ENCODE data around the gene CRTAC1.
"Not testable (repeated sequence)": the region's sequence is repeated elsewhere in the genome, so short reads cannot be mapped to it uniquely, and the experiment has no call there.

CRTAC1 gene

DNA sequence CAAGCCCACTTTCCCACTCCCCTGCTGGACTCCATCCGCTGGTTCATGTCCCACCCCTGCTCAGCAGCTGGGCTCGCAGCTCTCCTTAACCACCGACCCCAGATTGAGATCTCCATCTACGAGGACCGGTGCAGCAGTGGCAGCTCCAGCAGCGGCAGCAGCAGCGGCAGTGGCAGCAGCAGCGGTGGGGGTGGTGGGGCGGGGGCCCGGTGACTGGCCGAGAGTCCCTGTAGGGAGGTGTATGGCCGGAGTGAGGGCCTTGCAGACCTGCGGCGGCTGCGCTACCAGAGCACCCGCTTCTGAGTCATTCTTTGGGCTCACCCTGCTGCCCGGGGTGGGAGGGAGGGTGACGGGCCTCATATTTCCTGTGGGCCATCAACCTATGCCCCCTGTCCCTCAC lies 164.9 kb downstream of the CRTAC1 start:
- FAIRE-seq: no peak

DNA sequence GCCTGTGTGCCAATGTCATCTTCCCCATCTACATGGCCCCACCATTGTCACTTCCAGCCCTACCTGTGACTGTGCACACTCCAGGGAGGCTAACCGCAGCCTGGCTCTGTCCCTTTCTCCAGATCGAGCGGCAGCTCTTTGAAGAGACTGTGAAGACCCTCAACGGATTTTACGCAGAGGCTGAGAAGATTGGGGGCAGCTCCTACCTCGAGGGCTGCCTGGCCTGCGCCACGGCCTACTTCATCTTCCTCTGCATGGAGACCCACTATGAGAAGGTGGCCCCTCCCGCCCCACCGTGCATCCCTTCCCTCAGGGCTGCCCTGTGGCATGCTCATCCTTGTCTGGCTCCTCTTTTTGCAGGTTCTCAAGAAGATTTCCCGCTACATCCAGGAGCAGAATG lies 166.6 kb downstream of the CRTAC1 start:
- FAIRE-seq: no peak

DNA sequence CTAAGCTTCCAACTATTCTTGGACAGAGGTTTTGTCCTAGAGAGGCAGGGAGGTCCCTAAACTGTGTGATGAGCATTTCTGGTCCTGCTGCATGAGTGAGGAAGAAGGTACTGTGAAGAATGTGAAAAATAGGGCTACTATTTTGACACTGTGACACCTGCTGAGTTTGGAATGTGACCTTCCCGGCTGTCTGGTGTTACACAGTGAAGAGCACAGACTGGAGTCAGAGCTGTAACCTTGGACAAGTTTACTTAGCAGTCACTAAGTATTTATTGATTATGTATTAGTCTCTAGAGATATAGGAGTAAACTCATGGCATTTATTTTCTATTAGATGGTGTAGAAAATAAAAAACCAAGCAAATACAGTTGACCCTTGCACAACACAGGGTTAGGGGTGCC lies 168.5 kb downstream of the CRTAC1 start:
- FAIRE-seq: no peak

DNA sequence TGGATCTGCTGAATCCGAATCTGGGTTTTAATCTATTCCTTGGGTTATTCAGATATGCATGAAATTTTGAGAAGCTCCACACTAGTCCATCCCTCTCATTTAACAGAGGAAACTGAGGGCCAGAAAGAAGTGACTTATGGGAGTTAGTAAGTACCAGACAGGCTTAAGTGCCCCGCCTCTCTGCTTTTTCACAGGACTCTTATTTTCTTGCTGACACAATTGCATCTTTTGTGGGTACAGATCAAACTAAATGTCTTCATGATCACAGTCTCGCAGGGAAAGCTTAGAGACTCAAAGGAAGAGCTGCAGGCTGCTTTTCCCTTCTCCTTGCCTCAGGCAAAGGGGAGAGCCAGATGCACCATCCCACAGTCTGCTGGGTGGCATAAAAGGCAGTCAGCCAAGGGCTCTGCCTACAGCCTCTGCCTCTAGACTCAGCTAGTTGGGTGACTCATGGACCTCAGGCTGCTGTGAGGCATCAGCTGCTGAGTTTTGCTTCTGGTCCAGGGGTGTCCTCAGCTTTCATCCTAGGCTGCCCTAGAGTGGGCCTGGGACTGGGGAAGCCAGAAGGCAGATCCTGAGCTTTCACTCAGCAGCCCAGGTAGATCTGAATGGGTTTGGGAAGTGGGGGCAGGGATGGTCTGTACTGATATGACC lies 169.2 kb downstream of the CRTAC1 start:
- FAIRE-seq: peak; percentile 70

DNA sequence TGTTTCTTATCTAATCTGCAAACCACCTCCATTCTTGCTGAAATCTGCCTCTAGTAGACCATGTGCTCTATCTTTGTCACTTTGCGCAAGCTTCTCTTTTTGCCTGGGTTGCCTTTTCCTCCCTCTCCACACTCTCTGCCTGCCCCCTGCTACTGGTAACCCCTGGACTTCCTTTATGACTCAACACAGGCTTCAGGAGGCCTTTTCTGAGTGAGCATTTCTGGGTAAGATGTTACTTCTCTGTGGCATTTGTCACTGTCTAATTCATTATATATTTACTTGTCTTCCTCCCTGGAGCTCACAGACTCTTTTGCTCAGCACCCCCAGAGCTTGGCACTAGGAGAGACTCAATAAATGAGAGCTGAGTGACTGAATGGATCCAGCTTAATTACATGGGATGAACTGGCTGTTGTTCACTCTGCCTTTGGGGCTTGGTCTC lies 172.4 kb downstream of the CRTAC1 start:
- no peak for FAIRE-seq

DNA sequence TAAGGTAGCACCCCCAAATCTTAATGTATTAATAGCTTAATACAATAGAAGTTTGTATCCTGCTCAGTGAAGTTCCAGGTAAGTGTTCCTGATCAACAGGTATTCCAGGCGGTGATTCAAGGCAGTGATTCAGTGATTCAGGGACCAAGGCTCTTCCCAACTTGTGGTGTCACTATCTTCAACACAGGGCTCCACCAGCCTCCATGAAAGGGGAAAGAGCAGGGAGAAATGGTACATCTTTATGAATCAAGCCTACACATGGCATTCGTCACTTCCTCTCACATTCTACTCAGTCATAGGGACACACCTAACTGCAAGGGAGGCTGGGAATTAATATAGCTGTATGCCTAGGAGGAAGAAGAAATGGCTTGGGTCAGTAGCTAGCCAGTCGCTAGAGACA lies 175.7 kb downstream of the CRTAC1 start:
- no peak for FAIRE-seq

DNA sequence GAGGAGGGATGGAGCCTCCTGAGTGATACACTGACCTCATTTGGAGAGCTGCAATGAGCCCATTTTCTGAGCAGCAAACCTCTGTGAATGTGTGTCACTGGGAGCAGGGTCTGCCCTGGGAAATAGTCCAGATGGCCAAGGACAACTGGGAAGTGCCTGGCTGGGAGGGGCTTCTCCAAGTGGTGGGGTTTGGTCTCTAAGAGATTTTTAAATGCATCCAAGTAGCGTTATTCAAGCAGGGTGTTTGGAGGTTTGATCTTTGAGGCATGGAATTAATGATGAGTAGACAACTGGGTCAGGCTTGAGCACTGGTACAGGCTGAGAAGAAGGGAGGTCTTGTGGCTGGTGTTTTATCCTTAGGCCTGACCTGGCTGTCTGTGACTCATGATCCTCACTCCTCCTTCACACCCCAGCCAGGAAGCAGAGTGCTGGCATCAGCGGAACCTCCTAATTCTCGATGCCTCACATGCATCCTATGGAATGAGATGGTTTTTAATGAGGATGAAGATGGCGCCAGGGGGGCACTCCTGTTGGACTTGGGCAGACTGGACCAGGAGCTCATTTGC lies 177.5 kb downstream of the CRTAC1 start:
- no peak for FAIRE-seq

DNA sequence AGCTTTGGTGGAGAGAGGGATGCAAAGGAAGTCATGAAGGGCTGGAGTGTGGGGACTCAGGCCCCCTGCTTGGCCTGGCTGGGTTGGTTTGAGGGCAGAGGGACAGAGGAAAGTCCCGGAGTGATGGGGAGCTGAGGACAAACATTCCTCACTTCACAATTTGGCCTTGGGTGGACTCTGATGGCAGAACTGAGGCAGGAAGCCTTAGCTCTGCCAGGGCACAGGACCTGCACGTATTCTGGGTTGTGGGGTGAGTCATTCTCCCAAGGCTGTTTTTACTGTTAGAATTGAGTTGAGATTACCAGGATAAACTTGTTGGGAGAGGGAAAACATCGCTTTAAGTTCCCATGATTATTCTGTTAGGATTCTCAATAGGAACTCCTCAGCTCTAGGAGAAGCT lies 178.1 kb downstream of the CRTAC1 start:
- no peak for FAIRE-seq

DNA sequence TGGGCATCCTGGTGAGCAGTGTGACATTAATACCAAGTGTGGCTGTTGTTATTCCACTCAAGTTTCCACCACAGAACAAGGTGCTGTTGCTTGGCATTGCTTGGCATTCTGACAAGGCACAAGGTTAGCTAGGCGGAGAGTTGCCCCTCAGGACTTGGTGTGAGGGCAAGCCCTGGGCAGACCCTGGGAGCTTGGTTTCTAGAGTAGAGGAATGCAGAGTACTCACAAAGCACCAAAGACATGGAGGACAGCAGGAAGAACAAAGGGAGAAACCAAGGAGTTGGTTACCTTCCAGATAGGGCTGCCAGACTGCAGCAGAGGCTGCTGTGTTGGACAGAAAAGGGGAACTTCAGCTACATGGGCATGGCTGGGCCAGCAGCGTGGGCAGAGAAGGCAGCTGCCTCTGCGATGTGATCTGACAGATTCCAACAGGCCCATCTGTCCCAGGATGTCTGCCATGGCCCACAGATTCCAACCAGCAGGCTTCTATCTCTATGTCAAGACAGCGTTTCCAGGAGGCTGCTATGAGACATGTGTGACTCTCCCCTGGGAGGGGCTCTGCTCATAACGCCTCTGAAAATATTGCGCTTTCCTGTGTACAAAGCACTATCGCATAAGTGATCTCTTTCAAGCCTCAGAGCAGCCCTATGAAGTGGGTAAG lies 178.9 kb downstream of the CRTAC1 start:
- no peak for FAIRE-seq

DNA sequence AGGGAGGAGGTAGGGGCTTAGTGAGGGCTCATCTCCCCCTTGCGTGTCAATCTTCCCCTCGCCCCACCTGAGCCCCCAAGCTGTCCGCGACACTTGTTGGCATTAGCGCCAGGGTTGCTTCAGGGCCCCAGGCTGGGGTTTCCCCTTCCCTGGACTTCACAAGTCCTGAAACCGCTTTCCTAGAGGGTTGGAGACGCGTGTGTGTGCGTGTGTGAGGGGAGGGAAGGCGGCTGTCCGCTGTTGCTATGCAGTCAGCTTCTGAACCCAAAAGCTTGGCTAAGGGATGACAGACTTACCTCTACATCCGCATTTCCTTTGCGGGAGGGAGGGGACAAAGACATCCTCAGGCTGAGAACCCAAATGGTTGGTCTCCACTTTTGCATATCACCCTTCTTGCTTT lies 180.0 kb downstream of the CRTAC1 start:
- FAIRE-seq: no peak

DNA sequence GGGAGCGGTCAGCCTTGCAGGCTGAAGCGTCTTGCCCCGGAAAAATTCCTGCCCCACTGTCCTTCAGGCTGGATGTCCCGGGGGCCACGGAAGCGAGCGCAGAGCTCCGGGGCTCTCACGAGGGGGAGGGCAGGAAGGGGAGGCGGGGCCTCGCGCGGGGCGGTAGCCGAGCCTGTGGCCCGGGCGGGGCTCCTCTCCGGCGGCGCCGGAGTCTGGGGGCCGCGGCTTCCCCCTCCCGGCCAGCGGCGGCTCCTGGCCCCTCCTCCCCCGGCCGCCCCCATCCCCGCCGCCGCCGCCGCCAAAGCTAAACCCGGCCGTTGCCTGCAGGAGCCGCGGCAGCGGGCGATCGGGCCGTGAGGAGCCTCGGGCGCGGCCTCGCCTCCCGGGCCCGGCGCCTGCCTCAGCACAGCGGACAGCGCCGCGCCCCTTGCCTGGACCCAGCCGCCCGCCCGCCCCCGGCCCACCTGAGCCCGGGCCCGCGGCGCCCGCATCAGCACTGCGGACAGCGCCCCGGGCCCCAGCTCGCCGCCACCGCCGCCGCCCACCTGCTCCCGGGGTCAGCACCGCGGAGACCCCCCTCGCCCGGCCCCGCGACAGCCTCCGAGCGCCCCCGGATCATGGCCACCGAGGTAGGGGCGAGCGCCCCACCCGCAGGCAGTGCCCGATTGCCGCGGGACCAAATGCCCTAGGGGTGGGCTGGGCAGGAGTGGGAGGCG lies 180.6 kb downstream of the CRTAC1 start, which contains the start of gene GOLGA7B:
GOLGA7B (plus strand) TSS at position 157 of the 716 bp plus-strand sequence; CDS start at position 618, 461 bp downstream.
- FAIRE-seq: no peak

DNA sequence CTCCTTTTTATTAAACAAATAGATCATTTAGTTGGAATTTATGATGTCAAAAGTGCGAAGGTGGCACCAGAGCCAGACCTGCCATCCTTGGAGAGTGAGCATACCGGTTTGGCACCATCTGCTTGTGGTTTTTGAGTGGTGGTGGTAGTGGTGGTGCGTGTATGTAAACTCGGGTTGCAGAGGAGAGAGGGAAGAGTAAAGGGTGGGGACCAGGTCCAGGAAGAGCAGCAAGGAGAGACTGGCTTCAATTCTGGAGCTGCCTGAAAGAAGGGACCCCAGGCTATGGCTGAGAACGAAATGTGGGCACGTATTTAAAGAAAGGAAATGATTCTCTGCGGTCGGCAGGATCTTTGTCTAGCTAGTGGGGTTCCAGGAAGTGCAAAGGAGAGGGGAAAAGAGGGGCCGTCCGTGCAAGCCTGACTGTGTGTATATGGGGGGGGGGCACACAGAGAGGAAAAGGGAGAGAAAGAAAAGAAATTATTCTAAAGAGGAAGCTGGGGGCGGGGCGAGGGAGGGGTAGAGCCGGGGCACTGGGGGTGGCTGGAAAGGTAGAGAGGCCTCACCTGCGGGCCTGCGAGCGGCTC lies 181.2 kb downstream of the CRTAC1 start:
- peak; percentile 51 for FAIRE-seq

DNA sequence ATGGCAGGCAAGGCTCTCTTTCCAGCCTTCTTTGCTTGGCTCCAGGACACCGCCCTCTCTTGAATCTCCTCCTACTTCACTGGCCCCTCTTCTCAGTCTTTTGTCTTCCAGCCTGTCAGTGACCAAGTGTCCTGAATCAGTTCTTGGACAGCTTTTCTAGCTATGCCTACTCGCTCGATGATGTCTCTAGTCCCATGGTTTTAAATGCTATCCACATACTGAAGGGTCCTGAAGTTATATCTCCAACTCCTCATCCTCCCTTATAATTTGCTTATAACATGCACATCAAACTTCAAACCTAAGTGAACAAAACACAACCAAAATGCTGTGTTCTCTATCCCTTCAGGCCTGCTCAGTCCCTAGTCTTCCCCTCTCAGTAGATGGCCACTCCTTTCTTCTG lies 185.7 kb downstream of the CRTAC1 start:
- no peak for FAIRE-seq

DNA sequence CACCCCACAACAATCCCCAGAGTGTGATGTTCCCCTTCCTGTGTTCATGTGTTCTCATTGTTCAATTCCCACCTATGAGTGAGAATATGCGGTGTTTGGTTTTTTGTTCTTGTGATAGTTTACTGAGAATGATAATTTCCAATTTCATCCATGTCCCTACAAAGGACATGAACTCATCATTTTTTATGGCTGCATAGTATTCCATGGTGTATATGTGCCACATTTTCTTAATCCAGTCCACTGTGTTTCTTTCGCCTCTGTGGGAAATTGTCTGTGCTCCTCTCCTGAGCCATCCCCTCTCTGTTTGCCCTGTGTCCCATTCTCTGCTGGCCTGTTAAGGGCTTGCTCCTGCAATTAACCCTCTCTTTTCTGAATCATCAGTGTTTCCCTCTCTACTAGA lies 186.4 kb downstream of the CRTAC1 start:
- not testable (repeated sequence) for FAIRE-seq

DNA sequence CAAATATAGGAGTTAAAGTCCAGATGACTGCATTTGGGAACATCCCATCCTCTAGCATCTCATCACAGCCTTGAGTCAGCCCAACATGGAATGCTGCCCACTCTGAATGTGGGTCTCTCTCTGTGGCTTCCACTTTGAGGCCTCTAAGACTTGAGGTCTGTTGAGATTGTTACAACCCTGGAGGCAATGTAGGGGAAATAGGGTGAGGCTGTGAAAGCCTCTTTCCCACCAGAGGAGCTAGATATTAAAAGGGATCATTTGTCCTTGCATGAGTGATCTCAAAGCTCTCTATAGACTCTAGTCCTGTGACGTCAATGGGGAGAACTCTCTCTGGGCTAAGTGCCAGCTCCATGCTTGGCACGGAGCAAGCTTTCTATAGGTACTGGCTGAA lies 187.1 kb downstream of the CRTAC1 start:
- FAIRE-seq: no peak

DNA sequence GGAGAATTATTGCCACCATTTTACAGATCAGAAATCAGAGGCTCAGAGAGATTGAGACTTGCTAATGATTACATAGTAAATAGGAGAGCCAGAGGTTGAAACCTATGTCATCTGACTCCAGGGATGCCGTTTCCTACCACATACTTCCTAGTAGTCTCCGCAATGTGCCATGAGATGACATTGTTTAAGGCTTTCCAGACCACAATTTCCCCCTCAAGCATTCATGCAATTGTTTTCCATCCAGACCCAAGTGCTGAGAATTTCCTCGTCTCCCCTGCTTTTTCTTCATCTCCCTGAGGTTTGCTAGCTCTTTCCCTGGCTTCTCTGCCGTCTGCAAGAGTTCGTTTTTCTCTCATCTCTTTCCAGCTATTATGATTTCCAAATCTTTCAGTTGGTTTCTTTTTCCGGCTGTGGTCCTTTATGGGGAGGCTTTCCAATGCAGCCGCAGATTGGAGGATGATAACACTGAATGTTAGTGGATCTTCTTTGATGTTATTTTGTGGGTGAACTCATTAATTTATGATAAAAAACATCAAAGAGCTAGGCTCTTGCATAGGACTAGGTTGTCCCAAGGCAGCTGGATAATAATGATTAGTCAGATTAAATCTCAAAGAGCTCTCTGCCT lies 187.7 kb downstream of the CRTAC1 start:
- no peak for FAIRE-seq

DNA sequence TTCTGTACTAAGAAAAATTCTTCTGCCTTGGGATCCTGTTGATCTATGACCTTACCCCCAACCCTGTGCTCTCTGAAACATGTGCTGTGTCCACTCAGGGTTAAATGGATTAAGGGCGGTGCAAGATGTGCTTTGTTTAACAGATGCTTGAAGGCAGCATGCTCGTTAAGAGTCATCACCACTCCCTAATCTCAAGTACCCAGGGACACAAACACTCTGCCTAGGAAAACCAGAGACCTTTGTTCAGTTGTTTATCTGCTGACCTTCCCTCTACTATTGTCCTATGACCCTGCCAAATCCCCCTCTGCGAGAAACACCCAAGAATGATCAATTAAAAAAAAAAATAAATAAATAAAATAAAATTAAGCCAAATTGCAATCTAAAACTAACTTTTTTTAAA lies 188.3 kb downstream of the CRTAC1 start:
- not testable (repeated sequence) for FAIRE-seq

DNA sequence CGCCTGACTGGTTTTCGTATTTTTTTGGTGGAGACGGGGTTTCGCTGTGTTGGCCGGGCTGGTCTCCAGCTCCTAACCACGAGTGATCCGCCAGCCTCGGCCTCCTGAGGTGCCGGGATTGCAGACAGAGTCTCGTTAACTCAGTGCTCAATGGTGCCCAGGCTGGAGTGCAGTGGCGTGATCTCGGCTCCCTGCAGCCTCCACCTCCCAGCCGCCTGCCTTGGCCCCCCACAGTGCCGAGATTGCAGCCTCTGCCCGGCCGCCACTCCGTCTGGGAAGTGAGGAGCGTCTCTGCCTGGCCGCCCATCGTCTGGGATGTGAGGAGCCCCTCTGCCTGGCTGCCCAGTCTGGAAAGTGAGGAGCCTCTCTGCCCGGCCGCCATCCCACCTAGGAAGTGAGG lies 189.3 kb downstream of the CRTAC1 start:
- not testable (repeated sequence) for FAIRE-seq

DNA sequence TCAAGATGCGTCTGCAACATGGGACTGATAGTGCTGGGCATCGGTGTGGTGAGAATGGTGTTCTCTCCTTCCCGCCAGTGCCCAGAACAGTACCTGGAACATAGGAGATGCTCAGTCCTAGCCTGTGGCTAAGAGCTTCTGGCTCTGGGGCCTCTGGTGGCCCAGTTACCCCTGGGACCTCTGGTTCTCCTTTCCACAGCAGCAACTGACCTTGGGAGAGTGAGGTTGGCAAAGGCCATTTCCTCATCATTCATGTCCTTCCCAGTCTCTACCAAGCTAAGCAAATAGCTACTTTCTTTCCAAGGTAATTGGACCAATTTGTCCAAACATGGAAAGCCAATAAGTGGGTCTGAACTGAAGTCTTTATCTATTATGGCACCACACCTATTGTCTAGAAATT lies 192.3 kb downstream of the CRTAC1 start:
- no peak for FAIRE-seq

DNA sequence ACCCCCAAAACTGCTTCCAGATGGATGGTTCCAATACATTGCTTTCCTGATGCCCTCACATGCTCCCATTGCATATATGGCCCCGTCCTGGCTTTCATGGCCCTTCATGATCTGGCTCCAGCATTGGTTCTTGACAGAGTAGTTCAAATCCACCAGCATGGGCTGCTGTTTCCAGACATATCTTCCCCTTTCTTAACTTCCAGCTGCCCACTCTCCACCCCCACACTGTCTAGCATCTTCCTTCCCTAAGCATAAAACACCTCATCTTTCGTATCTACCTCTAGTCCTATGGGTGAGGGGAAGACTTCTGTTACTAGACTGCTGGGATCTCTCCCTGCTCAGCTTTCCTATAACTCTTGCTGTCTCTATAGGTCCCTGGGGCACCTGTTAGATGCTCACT lies 194.0 kb downstream of the CRTAC1 start:
- FAIRE-seq: no peak

DNA sequence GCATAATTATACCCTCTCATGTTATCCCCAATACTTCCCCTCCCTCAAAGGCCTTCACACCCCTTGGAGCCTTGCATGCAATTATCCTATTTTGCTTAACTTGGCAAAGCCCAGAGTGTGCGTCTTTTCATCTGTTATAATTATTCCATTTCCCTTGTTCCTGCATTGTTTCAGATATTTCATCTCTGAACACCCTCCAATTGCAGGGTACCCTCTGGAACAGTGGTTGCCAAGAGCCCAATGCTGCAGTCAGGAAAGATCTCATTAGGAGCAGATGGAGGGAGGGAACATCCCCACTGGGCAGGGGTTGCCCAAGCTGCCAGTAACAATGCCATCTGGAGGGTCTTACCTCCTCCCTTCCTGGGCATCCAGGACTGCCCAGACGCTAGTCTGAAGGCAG lies 199.2 kb downstream of the CRTAC1 start:
- no peak for FAIRE-seq

DNA sequence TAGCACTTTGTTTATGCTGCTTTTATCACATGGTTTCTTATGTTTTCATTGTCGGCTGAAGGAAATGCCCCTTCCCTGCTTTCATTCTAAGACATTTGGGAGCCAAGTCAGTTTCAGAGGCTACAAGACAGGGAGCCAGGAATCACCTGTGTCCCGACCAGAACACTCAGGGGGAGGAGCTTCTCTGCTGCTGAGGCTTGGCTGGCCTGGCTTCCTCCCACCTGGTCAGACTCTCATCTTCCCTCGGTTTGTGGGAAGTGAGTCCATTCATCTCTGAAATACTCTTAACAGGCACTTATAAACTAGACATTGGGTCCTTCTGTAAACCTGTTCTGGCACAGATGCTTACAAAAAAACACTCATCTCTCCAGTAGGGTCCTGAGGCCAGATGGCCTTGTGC lies 200.4 kb downstream of the CRTAC1 start:
- FAIRE-seq: no peak

DNA sequence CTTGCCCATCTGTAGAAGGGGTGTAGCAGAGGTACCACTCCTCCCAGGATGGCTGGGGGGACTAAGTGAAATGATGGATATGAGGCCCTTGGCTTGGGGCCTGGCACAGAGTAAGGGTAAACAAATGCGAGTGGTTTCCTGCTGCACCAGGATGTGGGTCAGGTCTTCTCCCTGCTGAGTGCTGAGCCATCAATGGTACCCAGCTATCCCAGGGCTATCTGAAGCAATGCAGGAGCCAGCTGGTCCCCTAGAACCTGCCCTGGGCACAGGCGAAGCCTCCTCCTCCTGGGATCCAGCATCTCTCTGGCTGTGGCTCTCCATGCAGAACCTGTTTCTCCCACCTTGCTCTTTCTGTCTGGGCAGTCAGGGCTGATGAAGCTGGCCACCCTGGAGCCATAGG lies 201.7 kb downstream of the CRTAC1 start:
- FAIRE-seq: no peak

Measured in islet of Langerhans (tissue), 1 donor.